NCI-H146 treated with DMSO at 0.1 percent for 48 hours (cell line): ENCODE measurements around the gene TMEM178B.
"Not testable (repeated sequence)": the region's sequence is repeated elsewhere in the genome, so short reads cannot be mapped to it uniquely, and the experiment has no call there.

Experiments used
- DNase-seq: peaks from one replicate; lab custom pipeline; 2025; ENCODE audit not compliant: unreplicated experiment; lab: John Stamatoyannopoulos, UW

Gene TMEM178B

DNA sequence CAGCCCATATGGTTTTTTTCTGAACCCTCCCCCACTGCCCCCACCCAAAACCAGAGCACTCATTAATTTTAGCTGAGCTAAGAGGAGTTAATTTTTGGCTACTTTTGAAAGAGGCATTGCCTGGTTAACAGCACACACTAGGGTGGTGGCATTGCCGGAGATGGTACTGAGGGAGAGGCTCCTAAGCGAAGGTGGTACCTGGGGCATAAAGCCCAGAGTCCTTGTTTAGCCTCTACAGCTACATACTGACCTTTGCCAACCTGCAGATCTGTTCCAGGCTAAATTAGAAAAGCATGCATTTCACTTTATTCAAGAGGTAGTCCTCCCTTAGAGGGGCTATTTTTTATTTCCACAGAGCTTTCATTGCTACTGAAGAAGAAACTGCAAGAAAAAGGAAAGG, 304.5 kb downstream of the TMEM178B start:
- no peak for DNase-seq

DNA sequence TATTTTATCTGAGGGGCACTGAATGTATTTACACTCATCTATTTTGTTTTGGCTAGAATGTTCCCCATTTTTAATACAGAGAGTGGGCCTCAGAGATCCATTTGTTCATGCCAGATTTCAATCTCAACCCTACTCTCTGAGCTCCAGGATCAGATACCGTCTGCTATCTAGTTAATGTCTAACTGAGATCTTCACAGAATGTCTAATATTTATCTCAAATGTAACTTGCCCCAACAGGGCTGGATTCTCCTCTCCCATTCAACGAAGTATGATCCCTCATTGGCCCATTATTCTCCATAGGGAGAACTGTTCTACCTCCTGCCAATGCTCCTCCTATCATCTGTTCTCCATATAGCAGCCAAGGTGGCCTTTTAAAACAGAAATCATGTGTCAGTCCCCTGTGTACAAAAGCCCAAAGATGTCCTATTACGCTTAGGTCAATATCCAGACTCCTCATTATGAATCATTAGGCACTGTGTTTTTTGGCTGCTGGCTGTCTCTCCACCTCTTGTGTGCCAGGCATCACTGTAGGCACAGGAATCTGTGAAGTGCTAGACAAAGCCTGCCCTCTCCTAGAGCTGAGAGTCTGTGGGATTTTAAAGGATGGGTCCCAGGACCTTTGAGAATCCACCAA, 308.0 kb downstream of the TMEM178B start:
- DNase-seq, result peak; percentile 25

DNA sequence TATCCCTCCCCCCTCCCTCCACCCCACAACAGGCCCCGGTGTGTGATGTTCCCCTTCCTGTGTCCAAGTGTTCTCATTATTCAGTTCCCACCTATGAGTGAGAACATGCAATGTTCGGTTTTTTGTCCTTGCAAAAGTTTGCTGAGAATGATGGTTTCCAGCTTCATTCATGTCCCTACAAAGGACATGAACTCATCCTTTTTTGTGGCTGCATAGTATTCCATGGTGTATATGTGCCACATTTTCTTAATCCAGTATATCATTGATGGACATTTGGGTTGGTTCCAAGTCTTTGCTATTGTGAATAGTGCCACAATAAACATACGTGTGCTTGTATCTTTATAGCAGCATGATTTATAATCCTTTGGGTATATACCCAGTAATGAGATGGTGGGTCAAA, 309.5 kb downstream of the TMEM178B start:
- DNase-seq, result not testable (repeated sequence)

DNA sequence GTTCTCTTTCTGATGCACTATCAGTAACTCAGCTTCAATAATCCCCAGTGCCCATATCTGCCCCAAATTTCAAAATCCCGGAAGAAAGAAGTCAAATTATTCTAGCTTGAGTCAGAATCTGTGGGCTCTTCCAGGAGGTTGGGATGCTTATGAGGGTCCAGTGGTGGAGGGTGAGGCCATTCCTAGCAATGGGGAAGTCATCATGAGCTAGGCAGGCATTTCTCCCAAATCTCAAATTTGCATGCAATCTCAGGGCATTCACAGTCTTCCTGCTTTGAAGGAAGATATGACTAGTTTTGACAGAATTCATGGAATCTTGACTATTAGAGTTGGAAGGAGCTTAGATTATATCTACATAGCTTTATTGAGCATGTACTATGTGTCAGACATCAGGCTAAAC, 313.0 kb downstream of the TMEM178B start:
- DNase-seq, result no peak

DNA sequence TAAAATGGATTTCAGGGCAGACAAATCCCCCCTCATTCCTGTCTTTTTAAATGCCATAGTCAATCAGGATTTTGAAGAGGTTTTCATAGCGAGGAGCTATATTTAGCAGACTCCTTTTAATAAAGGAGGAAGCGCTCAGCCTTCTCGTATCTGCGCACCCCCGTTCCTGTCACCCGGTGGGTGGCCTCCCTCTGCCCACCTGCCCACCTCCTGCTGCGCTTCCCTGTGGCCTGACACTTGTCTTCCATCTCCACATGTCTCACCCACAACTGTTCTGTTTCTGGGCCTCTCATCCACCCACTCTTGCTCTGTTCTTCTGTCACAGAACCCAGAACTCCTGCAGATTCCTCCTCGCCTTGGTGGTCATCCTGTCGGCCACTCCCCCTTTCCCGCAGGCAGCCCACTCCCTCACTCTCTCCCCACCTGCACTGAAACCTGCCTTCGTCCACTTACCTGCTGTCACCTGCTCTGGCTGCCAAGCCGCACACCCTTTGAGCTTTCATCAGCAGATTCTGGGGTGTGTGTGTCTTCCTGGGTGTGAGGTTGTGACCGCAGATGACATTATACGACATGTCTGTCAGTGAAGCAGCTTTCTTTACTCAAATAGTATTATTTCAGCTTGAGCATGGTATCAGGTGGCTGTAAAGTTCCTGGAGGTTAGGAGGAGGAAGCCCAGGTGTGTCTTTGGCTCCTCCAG, 313.8 kb downstream of the TMEM178B start:
- DNase-seq, result peak; percentile 18

DNA sequence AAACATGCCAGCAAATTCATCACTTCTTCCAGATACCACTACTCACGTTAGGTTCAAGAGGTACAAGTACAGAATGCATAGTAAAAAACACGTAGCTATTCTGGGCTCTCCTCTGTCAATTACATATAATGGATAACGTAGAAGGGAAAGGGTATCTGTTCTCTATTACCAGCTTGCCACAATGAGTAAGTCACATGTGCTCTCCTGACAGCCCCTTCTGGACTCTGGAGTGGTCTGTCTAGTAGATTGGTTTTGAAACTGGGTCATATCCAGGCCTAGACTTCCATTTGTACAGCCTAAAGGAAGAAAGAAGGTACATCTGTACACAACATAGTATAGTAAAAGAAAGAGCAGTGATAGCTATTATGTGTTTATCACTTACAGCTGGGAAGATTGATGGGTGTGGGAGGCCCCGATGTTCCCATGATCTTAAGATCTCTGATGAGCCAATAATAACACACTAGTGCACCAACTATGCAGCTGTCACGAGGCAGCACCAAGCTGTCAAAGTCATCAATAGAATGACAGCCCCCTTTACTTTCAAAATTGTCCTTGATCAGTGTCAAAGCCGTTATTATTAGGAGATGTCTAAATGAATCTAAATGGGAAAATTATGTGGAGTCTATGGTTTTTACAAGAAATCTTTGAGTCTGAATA, 315.4 kb downstream of the TMEM178B start:
- DNase-seq, result no peak

DNA sequence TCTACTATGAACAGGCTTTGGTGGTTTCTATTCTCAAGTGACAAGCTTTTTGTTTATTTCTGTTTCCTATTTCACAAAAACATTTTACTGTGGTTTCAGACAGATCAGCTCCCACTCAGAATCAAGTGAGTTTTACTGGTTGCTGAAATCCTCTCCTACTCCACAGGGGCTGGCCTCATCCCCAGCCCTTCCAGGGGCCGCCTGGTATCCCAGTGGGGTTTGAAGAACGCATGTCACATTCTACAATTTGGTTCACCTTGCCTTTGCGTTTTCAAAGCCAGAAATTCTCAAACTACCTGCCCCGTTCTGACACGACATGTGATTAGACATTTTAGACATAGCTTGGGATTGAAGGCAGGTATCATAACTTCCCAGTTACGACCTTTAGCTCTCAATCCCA, 316.5 kb downstream of the TMEM178B start:
- no peak for DNase-seq

DNA sequence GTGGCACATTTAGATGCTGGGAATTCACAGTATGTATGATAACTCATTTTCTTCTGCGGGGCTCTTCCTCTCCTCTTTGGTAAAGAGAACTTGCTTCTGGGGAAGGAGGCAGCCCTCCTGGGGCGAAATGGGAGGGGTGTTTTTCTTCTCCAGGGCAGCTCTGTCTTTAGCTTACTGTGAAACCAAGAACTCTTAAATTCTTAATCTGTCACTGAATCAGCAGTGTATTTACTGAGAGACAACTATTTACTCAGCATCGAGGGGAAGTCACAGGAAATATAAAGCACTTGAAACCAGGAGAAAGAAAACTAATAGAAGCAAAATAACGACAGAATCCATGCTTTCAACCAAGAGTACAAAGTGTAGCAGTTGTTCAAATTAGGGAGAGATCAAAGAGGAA, 319.2 kb downstream of the TMEM178B start:
- no peak for DNase-seq

DNA sequence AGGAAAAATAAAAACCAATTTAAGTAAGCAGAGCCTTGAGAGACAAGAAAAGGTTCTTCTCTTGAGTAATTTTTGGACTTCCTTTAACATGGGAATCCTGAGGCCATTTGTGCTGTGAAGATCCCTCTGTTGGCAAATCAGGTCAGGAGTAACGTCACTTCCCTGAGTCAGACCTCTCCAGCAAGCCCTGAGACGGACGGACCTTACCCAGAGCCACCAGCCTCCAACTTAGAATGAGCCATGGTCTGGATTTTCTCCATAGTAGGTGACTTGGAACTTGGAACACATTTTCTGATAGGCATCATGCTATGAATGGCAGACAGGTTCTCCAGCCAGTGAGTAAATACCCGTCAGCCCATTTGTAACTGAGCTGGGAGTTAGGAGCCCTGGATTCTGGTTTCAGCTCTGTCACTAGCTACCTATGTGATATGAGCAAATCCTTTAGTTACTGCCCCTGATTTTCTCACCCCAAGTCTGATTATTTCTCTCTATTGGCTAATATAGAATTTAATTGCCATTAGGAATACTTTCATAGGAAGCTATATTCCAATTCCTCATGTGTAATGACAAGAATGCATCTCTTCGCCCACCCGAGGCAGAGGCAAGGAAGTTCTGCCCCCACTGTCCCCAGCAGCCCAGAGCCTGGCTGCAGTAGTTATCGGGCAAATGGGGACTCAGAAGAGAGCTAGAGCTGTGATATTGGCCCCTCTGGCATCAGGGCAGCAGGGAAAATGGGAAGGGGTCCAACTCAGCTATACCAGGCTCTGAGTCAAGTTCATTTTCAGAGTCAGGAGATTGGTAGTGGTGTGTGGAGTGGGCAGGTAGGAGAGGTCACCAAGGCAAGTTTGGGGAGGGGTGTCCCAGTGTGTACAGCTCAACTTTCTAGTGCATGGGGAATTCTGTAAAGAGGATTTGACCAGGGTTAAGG, 323.6 kb downstream of the TMEM178B start:
- DNase-seq, result no peak

DNA sequence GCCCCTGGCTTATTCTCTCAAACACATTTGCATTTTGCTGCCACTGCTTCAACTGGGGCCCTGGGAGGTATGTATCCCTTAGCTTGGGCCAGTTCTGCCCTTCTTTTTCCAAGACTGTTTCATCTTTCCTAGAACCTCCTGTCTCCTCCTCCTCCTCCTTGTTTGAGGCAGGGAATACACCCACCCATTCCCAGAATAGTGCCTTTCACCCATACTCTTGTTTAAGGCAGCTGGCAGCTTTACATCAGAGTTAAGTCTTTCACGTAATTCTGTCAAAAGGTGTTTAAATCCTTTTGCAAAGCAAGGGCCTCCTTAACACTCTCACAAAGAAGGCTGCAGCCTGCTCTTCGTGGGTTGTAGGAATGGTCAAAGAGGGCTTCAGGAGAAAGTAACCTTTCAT, 326.5 kb downstream of the TMEM178B start:
- no peak for DNase-seq

DNA sequence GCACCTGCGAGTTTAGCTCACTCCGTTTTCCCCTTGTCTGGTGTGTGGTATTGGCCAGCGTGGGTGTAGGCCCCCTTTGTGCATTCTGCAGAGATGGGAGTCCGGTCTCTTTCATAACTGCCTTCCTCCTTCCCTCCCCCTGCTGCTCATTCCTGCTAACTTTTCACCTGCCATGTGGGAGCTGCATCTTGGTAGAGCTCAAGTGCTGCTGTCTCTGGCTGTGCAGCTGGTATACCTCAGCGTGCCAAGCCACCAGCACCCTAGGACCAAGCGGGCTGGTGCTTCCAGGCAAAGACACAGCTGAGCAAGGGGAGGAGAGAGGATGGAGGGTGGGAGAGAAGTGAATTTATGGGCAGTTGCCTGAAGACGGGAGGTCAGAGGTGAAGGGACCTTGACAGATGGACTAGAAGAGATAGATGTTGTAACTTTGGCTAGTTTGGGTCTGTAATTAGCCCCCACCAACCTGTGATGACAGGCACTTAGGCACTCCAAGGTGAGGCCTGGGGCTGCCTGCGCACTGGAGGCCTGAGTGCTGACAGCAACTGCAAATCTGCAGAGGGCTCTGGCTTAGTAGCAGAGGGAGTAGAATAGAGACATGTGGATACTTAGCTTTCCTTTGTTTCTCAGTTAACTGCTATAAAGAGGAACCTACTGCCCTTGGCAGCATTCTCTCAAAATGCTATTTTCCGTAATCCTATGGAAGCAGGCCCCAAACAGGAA, 328.6 kb downstream of the TMEM178B start:
- no peak for DNase-seq

DNA sequence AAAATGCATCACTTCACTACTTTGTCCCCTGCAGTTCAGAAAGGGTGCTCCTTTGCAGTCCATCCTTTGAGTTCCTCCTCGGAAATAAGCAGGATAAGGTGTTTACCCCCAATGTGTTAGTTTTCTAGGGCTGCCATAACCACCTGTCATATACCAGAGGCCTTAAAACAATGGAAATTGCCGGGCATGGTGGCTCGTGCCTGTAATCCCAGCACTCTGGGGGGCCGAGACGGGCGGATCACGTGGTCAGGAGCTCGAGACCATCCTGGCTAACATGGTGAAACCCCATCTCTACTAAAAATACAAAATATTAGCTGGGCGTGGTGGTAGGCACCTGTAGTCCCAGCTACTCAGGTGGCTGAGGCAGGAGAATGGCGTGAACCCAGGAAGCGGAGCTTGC, 330.0 kb downstream of the TMEM178B start:
- not testable (repeated sequence) for DNase-seq

DNA sequence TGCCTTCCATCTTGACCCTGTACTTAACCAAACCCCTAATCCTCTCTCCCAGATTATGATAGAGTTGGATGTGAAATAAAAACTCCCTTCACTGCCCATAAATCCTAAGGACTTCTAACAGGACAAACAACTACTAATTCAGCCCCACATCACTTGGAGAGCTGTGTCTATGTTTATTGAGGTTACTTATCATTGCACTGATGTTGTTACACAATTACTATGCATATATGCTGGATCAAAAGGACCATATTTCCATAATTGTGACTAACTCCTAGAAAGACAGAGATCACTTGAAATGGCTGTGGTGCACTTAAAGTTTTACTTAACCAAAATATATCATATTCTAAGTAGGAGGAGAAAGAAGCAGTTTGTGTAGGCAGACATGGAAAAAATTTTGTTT, 332.5 kb downstream of the TMEM178B start:
- no peak for DNase-seq

DNA sequence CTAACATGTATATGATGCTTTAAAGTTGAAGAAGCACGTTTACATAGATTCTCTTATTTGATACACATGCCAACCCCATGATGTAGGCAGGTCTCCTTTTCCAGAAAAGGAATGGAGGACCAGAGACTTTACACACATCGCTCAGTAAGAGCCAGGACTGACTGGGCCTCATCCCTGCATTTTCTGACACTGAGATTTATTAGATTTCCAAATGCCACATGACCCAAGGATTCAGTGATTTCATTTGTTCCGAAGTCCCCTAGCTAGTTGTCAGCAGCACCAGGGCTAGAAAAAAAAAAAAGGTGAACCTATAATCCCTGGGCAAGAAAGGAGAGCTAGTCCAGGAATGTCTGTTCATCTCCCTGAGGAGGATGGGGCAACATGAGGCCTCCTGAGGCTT, 334.0 kb downstream of the TMEM178B start:
- no peak for DNase-seq

DNA sequence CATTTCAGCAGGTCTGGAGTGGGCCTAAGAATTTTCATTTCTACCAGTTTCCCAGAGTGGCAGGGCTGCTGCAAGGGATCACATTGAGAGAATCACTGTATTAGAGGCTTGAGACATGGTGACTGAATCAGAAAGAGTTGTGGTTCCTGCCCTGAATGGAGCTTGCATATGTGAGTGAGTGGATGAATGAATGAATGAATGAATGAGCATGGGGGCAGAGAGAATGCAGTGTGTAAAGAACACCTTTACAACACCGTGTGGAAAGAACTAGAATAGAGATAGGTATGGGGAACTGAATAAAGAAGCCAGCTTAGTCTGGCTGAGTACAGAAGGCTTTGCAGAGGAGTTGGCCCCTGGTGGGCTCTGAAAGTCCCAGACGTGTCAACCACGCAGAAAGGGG, 334.6 kb downstream of the TMEM178B start:
- no peak for DNase-seq

DNA sequence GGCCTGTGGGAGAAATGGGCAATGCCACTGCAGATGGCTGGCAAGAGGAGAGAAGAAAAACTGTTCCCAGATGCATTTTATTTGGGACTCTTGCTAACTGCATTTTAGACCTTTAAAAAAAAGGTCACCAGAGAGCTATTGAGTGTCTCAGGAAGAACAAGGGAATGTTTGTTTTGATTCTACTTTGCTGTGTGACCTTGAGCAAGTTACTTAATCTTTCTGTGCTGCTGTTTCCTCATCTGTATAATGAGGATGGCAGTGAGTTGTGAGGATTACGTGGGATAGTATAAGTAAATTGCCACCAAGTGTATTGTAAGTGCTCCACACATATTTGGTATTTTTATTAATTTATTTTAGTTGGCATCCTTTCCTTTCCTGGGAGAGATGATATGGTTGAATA, 335.4 kb downstream of the TMEM178B start:
- no peak for DNase-seq

DNA sequence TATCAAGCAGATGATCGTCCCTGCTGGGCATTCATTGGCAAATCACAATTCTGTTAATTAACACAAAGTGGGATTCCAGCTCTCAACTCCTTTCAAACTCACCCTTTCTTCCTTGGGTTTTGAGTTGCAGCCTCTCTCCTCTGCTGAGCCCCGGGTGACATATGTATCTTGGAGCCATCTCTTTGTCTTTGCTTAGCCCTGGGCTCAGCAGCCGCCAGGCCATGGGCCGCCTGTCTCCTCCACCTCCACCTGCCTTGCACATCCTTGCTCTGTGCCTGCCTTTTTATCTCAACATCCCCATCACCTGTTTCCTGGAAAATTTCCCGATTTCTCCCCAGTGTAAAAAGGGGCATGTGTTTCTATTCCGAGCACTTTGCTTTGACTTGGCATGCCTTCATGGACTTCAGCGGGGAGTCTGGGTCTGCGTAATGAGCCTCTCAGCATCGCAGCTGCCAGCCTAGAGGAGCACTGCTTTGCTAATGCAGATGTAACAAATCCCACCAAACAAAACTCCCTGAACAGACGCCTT, 336.0 kb downstream of the TMEM178B start:
- DNase-seq, result peak; percentile 89

DNA sequence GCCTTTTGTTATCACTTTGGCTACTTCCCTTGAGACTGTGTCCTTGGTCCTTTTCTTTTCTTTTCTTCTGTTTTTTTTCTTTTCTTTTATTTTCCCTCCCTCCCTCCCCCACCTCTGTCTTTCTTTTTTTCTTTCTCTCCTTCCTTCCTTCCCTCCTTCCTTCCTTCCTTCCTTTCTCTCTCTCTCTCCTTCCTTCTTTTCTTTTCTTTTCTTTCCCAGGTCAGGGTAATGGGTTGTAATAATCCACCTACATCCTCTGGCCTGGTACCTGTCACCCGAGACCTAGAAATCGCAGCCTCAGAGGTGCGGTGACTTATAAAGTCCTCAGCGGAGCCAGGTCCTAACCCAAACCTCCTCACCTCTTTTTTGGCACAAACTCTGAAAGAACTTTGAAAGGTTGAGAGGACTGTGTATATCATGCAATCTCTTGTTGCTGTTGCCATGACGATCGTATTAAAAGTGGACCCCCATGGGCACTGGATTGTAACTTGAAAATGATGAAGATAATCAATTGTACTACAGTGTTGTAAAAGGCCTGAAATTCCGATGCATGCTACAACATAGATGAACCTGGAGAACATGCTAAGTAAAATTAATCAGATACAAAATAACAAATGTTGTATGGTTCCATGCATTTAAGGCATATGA, 336.6 kb downstream of the TMEM178B start:
- DNase-seq, result no peak

DNA sequence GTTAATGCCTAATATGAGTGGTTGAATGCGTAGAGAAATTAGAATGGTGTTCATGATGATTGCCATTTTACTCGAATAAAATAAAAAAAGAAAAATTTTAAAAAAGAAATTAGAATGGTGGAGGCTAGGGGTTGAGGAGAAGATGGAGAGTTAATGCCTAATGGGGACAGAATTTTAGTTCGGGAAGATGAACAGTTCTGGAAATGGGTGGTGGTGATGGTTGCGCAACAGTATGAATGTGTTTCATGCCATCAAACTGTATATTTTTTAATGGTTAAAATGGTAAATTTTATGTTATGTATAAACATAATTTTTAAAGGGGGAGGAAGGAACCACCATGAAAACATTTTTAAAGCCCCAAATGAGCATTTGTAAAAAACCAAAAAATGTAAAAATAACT, 337.3 kb downstream of the TMEM178B start:
- no peak for DNase-seq

DNA sequence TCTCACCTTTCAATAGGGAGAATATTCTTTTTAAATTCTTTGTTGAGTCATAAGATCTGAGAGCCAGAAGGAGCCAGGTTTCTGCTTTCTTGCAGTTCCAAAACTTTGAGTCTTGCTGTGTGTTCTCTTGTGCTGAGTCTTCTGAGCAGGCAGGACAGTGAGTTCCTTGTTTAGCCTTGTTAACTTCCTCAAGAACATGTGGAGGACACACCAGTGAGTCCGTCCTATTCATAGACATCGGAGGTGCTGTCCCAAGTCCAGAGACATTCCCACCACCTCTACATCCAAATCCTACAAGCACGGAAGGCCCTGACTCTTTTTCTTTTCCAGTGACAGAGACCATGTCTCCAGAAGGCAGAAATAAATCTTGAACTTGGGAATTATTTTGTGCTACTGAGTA, 342.1 kb downstream of the TMEM178B start:
- DNase-seq, result no peak
